HEK293 (cell line): ENCODE results near the gene JPH3.
A peak's percentile ranks its signal among the peaks of the same experiment; 100 is the strongest.

Experiments
- CTCF ChIA-PET: fragments of 350-600 bp; formaldehyde crosslinking; extraction: SDS; loops from one replicate; lab custom pipeline; 2021; ENCODE audit warnings: antibody characterized with exemption; lab: Yijun Ruan, JAX
- POLR2A ChIA-PET: fragments of 300-600 bp; formaldehyde crosslinking; extraction: SDS; loops from one replicate; lab custom pipeline; 2020; ENCODE audit warnings: antibody characterized with exemption, inconsistent platforms; lab: Yijun Ruan, JAX
- H3K27ac ChIP-seq: fragments of 200-500 bp; sonication (Bioruptor generic); 2 replicates; pipeline ENCODE4 v1.5.1; 2014; ENCODE audit warnings: low read depth, low read length, control low read depth, inconsistent platforms; ENCODE audit errors: extremely low read depth
- H3K36me3 ChIP-seq, 2 experiments: fragments of 200-500 bp in 1 of 2; sonication (Bioruptor generic) in 1 of 2; 1 replicate in 1 of 2; 2 replicates in 1 of 2; pipeline ENCODE4 v1.5.1; 2014 to 2017; ENCODE audit warnings: inconsistent platforms in 2 of 2, low read length in 2 of 2; ENCODE audit not compliant: control insufficient read depth in 2 of 2, insufficient read depth in 1 of 2
- H3K4me1 ChIP-seq: fragments of 200-500 bp; sonication (Bioruptor generic); 2 replicates; pipeline ENCODE4 v1.5.1; 2014; ENCODE audit warnings: mild to moderate bottlenecking, low read length, inconsistent platforms; ENCODE audit not compliant: control insufficient read depth, insufficient read depth
- H3K4me3 ChIP-seq: 2 replicates; pipeline ENCODE4 v1.5.1; 2011; ENCODE audit warnings: low read depth, mild to moderate bottlenecking, control low read depth, low read length, moderate library complexity
- H3K9me3 ChIP-seq: fragments of 200-500 bp; sonication (Bioruptor generic); 2 replicates; pipeline ENCODE4 v1.5.1; 2014; ENCODE audit warnings: low read depth, low read length, inconsistent platforms; ENCODE audit not compliant: control insufficient read depth, insufficient read depth
- ATF2 ChIP-seq: fragments of 450-650 bp; formaldehyde crosslinking; IDR thresholded peaks from 2 replicates; pipeline ENCODE4 v1.5.1; 2016; ENCODE audit warnings: missing biosample characterization, missing genetic modification characterization, low read depth
- GFI1B ChIP-seq: fragments of 450-650 bp; formaldehyde crosslinking; IDR thresholded peaks from 2 replicates; pipeline ENCODE4 v1.5.1; 2016; ENCODE audit warnings: missing biosample characterization, missing genetic modification characterization
- KLF1 ChIP-seq: fragments of 450-650 bp; formaldehyde crosslinking; IDR thresholded peaks from 2 replicates; pipeline ENCODE4 v1.5.1; 2016; ENCODE audit warnings: missing biosample characterization, missing genetic modification characterization
- TRIM28 ChIP-seq: IDR thresholded peaks from 2 replicates; pipeline ENCODE4 v1.6.1; 2011; ENCODE audit warnings: low read length, control low read depth, borderline replicate concordance
- WT1 ChIP-seq: fragments of 450-650 bp; formaldehyde crosslinking; IDR thresholded peaks from 2 replicates; pipeline ENCODE4 v1.5.1; 2016; ENCODE audit warnings: missing biosample characterization, missing genetic modification characterization
- ZBTB8A ChIP-seq: fragments of 450-650 bp; formaldehyde crosslinking; IDR thresholded peaks from 2 replicates; pipeline ENCODE4 v1.5.1; 2016; ENCODE audit warnings: missing biosample characterization, missing genetic modification characterization
- ZIC2 ChIP-seq: fragments of 450-650 bp; formaldehyde crosslinking; IDR thresholded peaks from 2 replicates; pipeline ENCODE4 v1.5.1; 2016; ENCODE audit warnings: missing biosample characterization, missing genetic modification characterization
- ZNF214 ChIP-seq: fragments of 450-650 bp; formaldehyde crosslinking; IDR thresholded peaks from 2 replicates; pipeline ENCODE4 v1.5.1; 2017; ENCODE audit warnings: missing biosample characterization, mild to moderate bottlenecking, missing genetic modification characterization, borderline replicate concordance
- ZNF311 ChIP-seq: fragments of 450-650 bp; formaldehyde crosslinking; IDR thresholded peaks from 2 replicates; pipeline ENCODE4 v1.5.1; 2017; ENCODE audit warnings: missing biosample characterization, missing genetic modification characterization, borderline replicate concordance
- ZNF585B ChIP-seq: fragments of 450-650 bp; formaldehyde crosslinking; IDR thresholded peaks from 2 replicates; pipeline ENCODE4 v1.5.1; 2016; ENCODE audit warnings: missing biosample characterization, missing genetic modification characterization
- ZNF629 ChIP-seq: fragments of 450-650 bp; formaldehyde crosslinking; IDR thresholded peaks from 2 replicates; pipeline ENCODE4 v1.5.1; 2017; ENCODE audit warnings: missing biosample characterization, missing genetic modification characterization
- ZNF654 ChIP-seq: fragments of 450-650 bp; formaldehyde crosslinking; IDR thresholded peaks from 2 replicates; pipeline ENCODE4 v1.5.1; 2016; ENCODE audit warnings: low read depth, missing biosample characterization, missing genetic modification characterization
- TF ChIP-seq, protein P1 (sequence below): fragments of 450-650 bp; formaldehyde crosslinking; IDR thresholded peaks from 2 replicates; pipeline ENCODE4 v1.5.1; 2016; ENCODE audit warnings: missing biosample characterization, missing genetic modification characterization
- TF ChIP-seq, protein P2 (sequence below): fragments of 450-650 bp; formaldehyde crosslinking; IDR thresholded peaks from 2 replicates; pipeline ENCODE4; 2016; ENCODE audit warnings: missing biosample characterization, missing genetic modification characterization

Gene JPH3

DNA sequence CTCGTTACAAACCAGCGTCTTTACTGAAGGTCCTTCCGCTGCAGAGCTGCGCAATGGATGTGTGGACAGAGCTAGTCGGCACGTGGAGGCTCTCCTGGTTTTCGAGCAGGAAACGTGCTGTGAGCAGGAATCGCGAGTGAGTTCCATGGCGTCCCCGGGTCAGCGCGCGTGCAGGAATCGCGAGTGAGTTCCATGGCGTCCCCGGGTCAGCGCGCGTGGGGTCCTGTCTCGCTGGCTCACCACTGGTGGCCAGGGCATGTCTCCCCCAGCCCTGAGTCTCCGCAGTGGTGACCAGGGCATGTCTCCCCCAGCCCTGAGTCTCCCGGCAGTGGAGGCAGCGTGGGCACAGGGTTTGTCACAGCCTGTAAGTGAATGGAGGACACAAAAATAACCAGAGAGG lies 100.8 kb downstream of the JPH3 start:
- Histone ChIP-seq H3K9me3 (no peaks in the 10 kb centered on the region), H3K36me3 (peaks cover 0 to 68% of the 10 kb centered on the region in 2 experiments; a peak in 2 of 3 replicates)
- POLR2A ChIA-PET = no interaction called here

DNA sequence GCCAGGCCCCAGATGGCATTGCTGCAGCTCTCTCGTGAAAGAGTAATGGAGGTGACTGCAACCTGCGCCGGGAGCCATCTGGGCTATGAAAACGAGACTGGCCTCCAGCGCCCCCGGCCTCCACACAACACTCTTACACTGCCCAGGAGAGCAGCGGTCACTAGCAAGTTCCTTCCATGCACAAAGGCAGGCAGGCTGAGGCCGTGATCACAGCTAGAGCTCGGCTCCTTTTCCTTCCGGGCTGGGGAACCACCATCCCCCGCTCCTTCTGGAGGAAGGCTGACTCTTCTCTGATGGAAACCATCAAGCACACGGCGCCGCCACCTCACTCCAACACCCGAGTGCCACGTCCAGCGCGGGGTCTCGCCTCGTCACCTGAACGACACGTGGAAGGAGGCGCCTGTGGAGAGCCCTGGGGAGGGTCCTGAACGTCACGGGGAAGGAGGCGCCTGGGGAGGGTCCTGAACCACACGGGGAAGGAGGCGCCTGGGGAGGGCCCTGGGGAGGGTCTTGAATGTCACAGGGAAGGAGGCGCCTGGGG lies 101.6 kb downstream of the JPH3 start:
- POLR2A ChIA-PET = no interaction called here
- CTCF ChIA-PET = interaction anchor here (1.1 to 1.4 kb wide), 2 partner anchors 14 to 68 kb away, joined by 3 to 5 read pairs; no protein-coding TSS in a partner anchor
- no peaks in the 10 kb centered on the region for H3K9me3 ChIP-seq
- peaks cover 0 to 68% of the 10 kb centered on the region in 2 experiments; a peak in 2 of 3 replicates for H3K36me3 ChIP-seq
- TF ChIP-seq ZNF629 (tag by site-specific recombination) (no peak), ZNF311 (no peak), ZNF585B (tag by site-specific recombination) (no peak), ZNF654 (no peak), ZNF214 (tag by site-specific recombination) (no peak), WT1 (tag by site-specific recombination) (no peak), TRIM28 (no peak)
- TF ChIP-seq, protein P1, sequence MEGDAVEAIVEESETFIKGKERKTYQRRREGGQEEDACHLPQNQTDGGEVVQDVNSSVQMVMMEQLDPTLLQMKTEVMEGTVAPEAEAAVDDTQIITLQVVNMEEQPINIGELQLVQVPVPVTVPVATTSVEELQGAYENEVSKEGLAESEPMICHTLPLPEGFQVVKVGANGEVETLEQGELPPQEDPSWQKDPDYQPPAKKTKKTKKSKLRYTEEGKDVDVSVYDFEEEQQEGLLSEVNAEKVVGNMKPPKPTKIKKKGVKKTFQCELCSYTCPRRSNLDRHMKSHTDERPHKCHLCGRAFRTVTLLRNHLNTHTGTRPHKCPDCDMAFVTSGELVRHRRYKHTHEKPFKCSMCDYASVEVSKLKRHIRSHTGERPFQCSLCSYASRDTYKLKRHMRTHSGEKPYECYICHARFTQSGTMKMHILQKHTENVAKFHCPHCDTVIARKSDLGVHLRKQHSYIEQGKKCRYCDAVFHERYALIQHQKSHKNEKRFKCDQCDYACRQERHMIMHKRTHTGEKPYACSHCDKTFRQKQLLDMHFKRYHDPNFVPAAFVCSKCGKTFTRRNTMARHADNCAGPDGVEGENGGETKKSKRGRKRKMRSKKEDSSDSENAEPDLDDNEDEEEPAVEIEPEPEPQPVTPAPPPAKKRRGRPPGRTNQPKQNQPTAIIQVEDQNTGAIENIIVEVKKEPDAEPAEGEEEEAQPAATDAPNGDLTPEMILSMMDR (tag by site-specific recombination) = no peak
- TF ChIP-seq, all 188 proteins: peak for 0
- no peak overlapping the region for H3K4me3 ChIP-seq
- H3K27ac ChIP-seq = 0 out of 2 replicates have a peak overlapping the region, but pooled peaks have one; percentile 16
- H3K4me1 ChIP-seq = no peaks in the 10 kb centered on the region

More for the DNA sequence above, 100.8 kb downstream of the JPH3 start:
- Histone ChIP-seq H3K4me3 (no peak overlapping the region), H3K4me1 (no peaks in the 10 kb centered on the region), H3K27ac (no peak overlapping the region)
- TF ChIP-seq ATF2 = no peak
- TF ChIP-seq, protein P2, sequence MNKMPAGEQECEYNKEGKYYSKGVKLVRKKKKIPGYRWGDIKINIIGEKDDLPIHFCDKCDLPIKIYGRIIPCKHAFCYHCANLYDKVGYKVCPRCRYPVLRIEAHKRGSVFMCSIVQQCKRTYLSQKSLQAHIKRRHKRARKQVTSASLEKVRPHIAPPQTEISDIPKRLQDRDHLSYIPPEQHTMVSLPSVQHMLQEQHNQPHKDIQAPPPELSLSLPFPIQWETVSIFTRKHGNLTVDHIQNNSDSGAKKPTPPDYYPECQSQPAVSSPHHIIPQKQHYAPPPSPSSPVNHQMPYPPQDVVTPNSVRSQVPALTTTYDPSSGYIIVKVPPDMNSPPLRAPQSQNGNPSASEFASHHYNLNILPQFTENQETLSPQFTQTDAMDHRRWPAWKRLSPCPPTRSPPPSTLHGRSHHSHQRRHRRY = no peak
- TF ChIP-seq ZBTB8A (tag by site-specific recombination) = no peak
- TF ChIP-seq GFI1B = no peak
- CTCF ChIA-PET = interaction anchor here (0.6 to 1.7 kb wide), 12 partner anchors 9 to 242 kb away, joined by 3 to 8 read pairs (median 4); partner anchors contain the start of gene KLHDC4

GRCh38 chr16:87704754-87705353 lies 102.5 kb downstream of the JPH3 start:
- Histone ChIP-seq H3K4me3 (no peak overlapping the region), H3K27ac (no peak overlapping the region), H3K4me1 (no peaks in the 10 kb centered on the region), H3K36me3 (peaks cover 0 to 70% of the 10 kb centered on the region in 2 experiments; a peak in 2 of 3 replicates), H3K9me3 (no peaks in the 10 kb centered on the region)
- TF ChIP-seq ZIC2 (tag by site-specific recombination) (no peak), KLF1 (tag by site-specific recombination) (0 out of 2 replicates have a peak, but pooled peaks have one; percentile 13)
- ChIA-PET CTCF (interaction anchor here (1.0 kb wide), 1 partner anchor 10 kb away, joined by 4 read pairs; no protein-coding TSS in a partner anchor), POLR2A (no interaction called here)
